Measurements from ENCODE around the gene LRRFIP1.

The LRRFIP1 gene

GRCh38 chr2:237644381-237644703 lies 17.0 kb downstream of the LRRFIP1 start:
- no peaks in the 10 kb centered on the region for H3K36me3 ChIP-seq (ENCODE audit: control insufficient read depth, insufficient read depth, low read length)
- TF ChIP-seq, protein P1, sequence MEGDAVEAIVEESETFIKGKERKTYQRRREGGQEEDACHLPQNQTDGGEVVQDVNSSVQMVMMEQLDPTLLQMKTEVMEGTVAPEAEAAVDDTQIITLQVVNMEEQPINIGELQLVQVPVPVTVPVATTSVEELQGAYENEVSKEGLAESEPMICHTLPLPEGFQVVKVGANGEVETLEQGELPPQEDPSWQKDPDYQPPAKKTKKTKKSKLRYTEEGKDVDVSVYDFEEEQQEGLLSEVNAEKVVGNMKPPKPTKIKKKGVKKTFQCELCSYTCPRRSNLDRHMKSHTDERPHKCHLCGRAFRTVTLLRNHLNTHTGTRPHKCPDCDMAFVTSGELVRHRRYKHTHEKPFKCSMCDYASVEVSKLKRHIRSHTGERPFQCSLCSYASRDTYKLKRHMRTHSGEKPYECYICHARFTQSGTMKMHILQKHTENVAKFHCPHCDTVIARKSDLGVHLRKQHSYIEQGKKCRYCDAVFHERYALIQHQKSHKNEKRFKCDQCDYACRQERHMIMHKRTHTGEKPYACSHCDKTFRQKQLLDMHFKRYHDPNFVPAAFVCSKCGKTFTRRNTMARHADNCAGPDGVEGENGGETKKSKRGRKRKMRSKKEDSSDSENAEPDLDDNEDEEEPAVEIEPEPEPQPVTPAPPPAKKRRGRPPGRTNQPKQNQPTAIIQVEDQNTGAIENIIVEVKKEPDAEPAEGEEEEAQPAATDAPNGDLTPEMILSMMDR (IDR thresholded peaks at IDR 0.05; ENCODE audit: insufficient read depth, low read length, poor library complexity, severe bottlenecking), result no peak
- H3K4me3 ChIP-seq (replicated peaks; ENCODE audit: low read depth, low read length), result no peak overlapping the region
- DNase-seq (ENCODE audit: extremely low read depth, insufficient read length), result no peak
- H3K27me3 ChIP-seq (replicated peaks; ENCODE audit: control insufficient read depth, insufficient read depth, low read length), result no peaks in the 10 kb centered on the region

DNA sequence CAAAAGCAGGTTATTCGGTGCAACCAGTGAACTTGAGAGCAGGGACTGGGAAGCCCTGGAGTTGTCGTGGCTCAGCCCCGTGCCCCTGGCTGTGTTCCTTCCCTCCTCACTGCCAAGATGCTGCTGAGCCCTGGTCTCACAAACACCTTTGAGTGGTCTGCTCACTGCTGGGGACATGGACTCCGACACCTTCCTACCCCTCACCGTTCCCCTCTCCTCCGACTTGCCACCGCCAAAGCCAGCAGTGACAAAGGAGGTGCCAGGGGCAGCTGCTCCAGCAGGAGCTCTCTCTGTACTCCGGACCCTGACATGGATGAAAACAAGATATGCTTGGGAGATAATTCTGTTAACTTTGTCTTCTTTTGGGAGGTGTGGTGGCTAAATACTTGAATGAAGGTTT lies 17.9 kb downstream of the LRRFIP1 start:
- Histone ChIP-seq H3K36me3 (ENCODE audit: control insufficient read depth, insufficient read depth, low read length) (no peaks in the 10 kb centered on the region), H3K27me3 (replicated peaks; ENCODE audit: control insufficient read depth, insufficient read depth, low read length) (no peaks in the 10 kb centered on the region; the same call in 1 of the 2 replicates), H3K4me3 (replicated peaks; ENCODE audit: low read depth, low read length) (no peak overlapping the region)
- no peak for DNase-seq (ENCODE audit: extremely low read depth, insufficient read length)
- TF ChIP-seq, protein P1 (IDR thresholded peaks at IDR 0.05; ENCODE audit: insufficient read depth, low read length, poor library complexity, severe bottlenecking), result no peak

DNA sequence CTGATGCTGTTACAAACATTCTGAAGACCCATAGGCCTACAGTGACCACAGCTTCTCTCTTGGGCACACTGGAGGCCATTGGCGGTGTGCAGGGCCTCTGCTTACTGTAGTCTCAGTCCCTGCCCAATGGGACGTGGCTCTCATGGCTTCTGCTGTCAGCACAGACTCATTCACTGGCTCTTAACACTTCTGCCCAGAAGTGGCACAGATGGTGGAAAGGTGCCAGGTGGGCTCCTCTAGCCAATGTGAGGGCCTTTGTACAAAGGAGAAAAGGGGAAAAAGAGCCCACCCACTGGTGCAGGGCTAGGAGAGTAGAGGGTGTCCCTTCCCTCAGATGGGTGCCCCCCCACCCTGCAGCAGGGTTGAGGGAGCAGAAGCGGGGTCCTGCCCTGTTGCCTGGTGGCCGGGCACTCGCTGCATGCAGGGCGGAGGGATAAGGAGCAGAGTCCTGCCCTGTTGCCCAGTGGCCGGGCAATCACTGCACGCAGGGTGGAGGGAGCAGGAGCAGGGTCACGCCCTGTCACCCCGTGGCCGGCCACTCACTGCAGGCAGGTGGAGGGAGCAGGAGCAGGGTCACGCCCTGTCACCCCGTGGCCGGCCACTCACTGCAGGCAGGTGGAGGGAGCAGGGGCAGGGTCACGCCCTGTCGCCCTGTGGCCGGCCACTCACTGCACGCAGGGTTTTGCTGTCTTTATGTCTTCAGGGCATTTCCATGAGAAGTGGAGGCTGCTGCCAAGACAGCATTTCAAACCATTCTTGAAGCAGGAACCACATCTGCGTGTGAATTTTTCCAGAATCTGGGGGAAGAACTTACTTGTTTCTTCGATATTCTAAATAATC lies 20.0 kb downstream of the LRRFIP1 start:
- TF ChIP-seq, protein P1 (IDR thresholded peaks at IDR 0.05; ENCODE audit: insufficient read depth, low read length, poor library complexity, severe bottlenecking), result no peak
- no peaks in the 10 kb centered on the region for H3K36me3 ChIP-seq (ENCODE audit: control insufficient read depth, insufficient read depth, low read length)
- no peaks in the 10 kb centered on the region; the same call in 1 of the 2 replicates for H3K27me3 ChIP-seq (replicated peaks; ENCODE audit: control insufficient read depth, insufficient read depth, low read length)
- DNase-seq (ENCODE audit: extremely low read depth, insufficient read length), result no peak
- H3K4me3 ChIP-seq (replicated peaks; ENCODE audit: low read depth, low read length), result no peak overlapping the region

DNA sequence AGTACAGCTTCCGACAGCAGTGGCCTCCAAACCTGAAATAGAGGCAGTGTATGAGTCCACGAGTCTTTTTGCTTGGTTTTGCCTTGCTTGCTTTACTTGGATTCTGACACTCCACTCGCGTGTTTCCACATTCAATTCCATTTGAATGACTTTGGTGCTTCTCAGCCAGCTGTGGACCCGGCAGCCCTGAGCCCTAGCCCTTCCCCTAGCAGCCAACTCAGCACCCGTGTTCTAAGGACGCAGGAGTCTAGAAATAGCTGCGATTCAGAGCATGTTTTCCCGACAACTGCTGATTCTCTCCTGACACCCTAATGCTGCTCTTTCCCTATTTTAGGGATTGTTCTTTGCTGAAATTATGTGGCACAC lies 20.6 kb downstream of the LRRFIP1 start:
- H3K4me3 ChIP-seq (replicated peaks; ENCODE audit: low read depth, low read length), result no peak overlapping the region
- no peak for DNase-seq (ENCODE audit: extremely low read depth, insufficient read length)
- H3K36me3 ChIP-seq (ENCODE audit: control insufficient read depth, insufficient read depth, low read length), result no peaks in the 10 kb centered on the region
- no peaks in the 10 kb centered on the region; the same call in 1 of the 2 replicates for H3K27me3 ChIP-seq (replicated peaks; ENCODE audit: control insufficient read depth, insufficient read depth, low read length)
- TF ChIP-seq, protein P1 (IDR thresholded peaks at IDR 0.05; ENCODE audit: insufficient read depth, low read length, poor library complexity, severe bottlenecking), result no peak

GRCh38 chr2:237649541-237650454 lies 22.4 kb downstream of the LRRFIP1 start:
- Histone ChIP-seq H3K4me3 (replicated peaks; ENCODE audit: low read depth, low read length) (no peak overlapping the region), H3K36me3 (ENCODE audit: control insufficient read depth, insufficient read depth, low read length) (no peaks in the 10 kb centered on the region), H3K27me3 (replicated peaks; ENCODE audit: control insufficient read depth, insufficient read depth, low read length) (no peaks in the 10 kb centered on the region; the same call in 1 of the 2 replicates)
- TF ChIP-seq, protein P1 (IDR thresholded peaks at IDR 0.05; ENCODE audit: insufficient read depth, low read length, poor library complexity, severe bottlenecking), result no peak
- DNase-seq (ENCODE audit: extremely low read depth, insufficient read length), result no peak
